Activated CD8-positive, alpha-beta memory T cell treated with anti-CD3 and anti-CD28 coated beads, Interleukin-2, amount 50 U/mL, for 24 hours (primary cell): ENCODE data around the gene SLC4A1.

Experiments
- DNase-seq: peaks from one replicate; pipeline ENCODE4 v3.0.0-alpha.2; 2020; ENCODE audit errors: extremely low read depth

The SLC4A1 gene

GRCh38 chr17:44267818-44268490 lies at the start of gene SLC4A1:
SLC4A1 (minus strand) TSS chr17:44268135; CDS start chr17:44262866, 5,269 bp downstream.
- no peak for DNase-seq

- DNase-seq: no peak
Measured at GRCh38 chr17:44317545-44317944, 49.6 kb upstream of the SLC4A1 start.

- DNase-seq: no peak
Measured at GRCh38 chr17:44315760-44316731, 48.1 kb upstream of the SLC4A1 start.

- peak; percentile 28 for DNase-seq
Measured at GRCh38 chr17:44314869-44315661, 47.1 kb upstream of the SLC4A1 start.

GRCh38 chr17:44314524-44314868 lies 46.6 kb upstream of the SLC4A1 start:
- no peak for DNase-seq

GRCh38 chr17:44314031-44314430 lies 46.1 kb upstream of the SLC4A1 start:
- DNase-seq: no peak

GRCh38 chr17:44312396-44313104 lies 44.6 kb upstream of the SLC4A1 start:
- no peak for DNase-seq

- no peak for DNase-seq
Measured at GRCh38 chr17:44311562-44312181, 43.7 kb upstream of the SLC4A1 start.

- DNase-seq: no peak
Measured at GRCh38 chr17:44310609-44311376, 42.9 kb upstream of the SLC4A1 start.

GRCh38 chr17:44310188-44310587 lies 42.3 kb upstream of the SLC4A1 start:
- no peak for DNase-seq

- no peak for DNase-seq
Measured at GRCh38 chr17:44309472-44309871, 41.5 kb upstream of the SLC4A1 start.

GRCh38 chr17:44308865-44309264 lies 40.9 kb upstream of the SLC4A1 start:
- DNase-seq: no peak

- peak; percentile 54 for DNase-seq
Measured at GRCh38 chr17:44308320-44308818, 40.4 kb upstream of the SLC4A1 start, which contains the start of gene RUNDC3A. RUNDC3A (plus strand) TSS chr17:44308601; CDS start chr17:44308833, 232 bp downstream.

GRCh38 chr17:44307387-44308186 lies 39.7 kb upstream of the SLC4A1 start:
- DNase-seq: no peak

- no peak for DNase-seq
Measured at GRCh38 chr17:44304651-44305050, 36.7 kb upstream of the SLC4A1 start.

GRCh38 chr17:44297975-44298374 lies 30.0 kb upstream of the SLC4A1 start:
- no peak for DNase-seq

GRCh38 chr17:44293509-44294226 lies 25.7 kb upstream of the SLC4A1 start:
- DNase-seq: no peak

- no peak for DNase-seq
Measured at GRCh38 chr17:44287651-44288050, 19.7 kb upstream of the SLC4A1 start.
